Panc1 (cell line): ENCODE data around the gene GEN1. TPM values are rescaled to one million over a fixed set of nuclear protein-coding genes. Genes with fewer than 3 reads are reported as not detected.

Source experiments
- ATAC-seq: fragments of 200-7000 bp; cut with Tn5 transposase; 2 replicates; pipeline ENCODE4 v1.9.1; 2020; ENCODE audit warnings: mild to moderate bottlenecking, moderate library complexity
- BruUV-seq: library from RNA; stranded (reverse); fragments of 400-500 nt; replicated peaks from 2 replicates; lab custom pipeline; 2021; lab: Mats Ljungman, UMichigan
- CTCF ChIA-PET: fragments of 300-600 bp; sonication (Branson Sonifier 250); formaldehyde crosslinking; loops from one replicate; lab custom pipeline; 2022; ENCODE audit warnings: antibody characterized with exemption; lab: Charles Lee
- POLR2A ChIA-PET: fragments of 300-600 bp; sonication (Branson Sonifier 250); formaldehyde crosslinking; loops from one replicate; lab custom pipeline; 2022; ENCODE audit warnings: antibody characterized with exemption; lab: Charles Lee
- DNase-seq: peaks from one replicate; pipeline ENCODE4 v3.0.0-alpha.2; 2010; ENCODE audit warnings: low read depth, low spot score
- H3K27ac ChIP-seq: 2 replicates; pipeline ENCODE4 v1.5.1; 2011; ENCODE audit warnings: mild to moderate bottlenecking, low read length, inconsistent platforms
- H3K27me3 ChIP-seq: fragments of 200-500 bp; sonication (Bioruptor generic); 2 replicates; pipeline ENCODE4 v1.6.0; 2014; ENCODE audit warnings: low read length, inconsistent platforms; ENCODE audit not compliant: control insufficient read depth, insufficient read depth
- H3K36me3 ChIP-seq: fragments of 200-500 bp; sonication (Bioruptor generic); 2 replicates; pipeline ENCODE4 v1.5.1; 2014; ENCODE audit warnings: inconsistent platforms, mild to moderate bottlenecking, low read length, moderate library complexity; ENCODE audit not compliant: control insufficient read depth, insufficient read depth
- H3K4me1 ChIP-seq: 2 replicates; pipeline ENCODE4 v1.5.1; 2011; ENCODE audit warnings: inconsistent platforms, mild to moderate bottlenecking, low read length, moderate library complexity; ENCODE audit not compliant: control insufficient read depth, insufficient read depth
- H3K4me3 ChIP-seq, 2 experiments: 2 replicates each; pipeline ENCODE4 v1.5.1; 2011 to 2012; ENCODE audit warnings: low read depth in 2 of 2, low read length in 2 of 2, mild to moderate bottlenecking in 2 of 2, inconsistent platforms in 1 of 2, moderate library complexity in 1 of 2
- H3K9me3 ChIP-seq: fragments of 200-500 bp; sonication (Bioruptor generic); 2 replicates; pipeline ENCODE4 v1.5.1; 2014; ENCODE audit warnings: low read depth, mild to moderate bottlenecking, inconsistent platforms, low read length, moderate library complexity; ENCODE audit not compliant: control insufficient read depth, insufficient read depth
- CTCF ChIP-seq: fragments of 450-650 bp; IDR thresholded peaks from 2 replicates; pipeline ENCODE4 v1.5.1; 2017; ENCODE audit warnings: mild to moderate bottlenecking
- POLR2AphosphoS5 ChIP-seq: IDR thresholded peaks from 2 replicates; pipeline ENCODE4 v1.6.1; 2012; ENCODE audit warnings: mild to moderate bottlenecking, low read depth, low read length, moderate library complexity
- REST ChIP-seq, 2 experiments: IDR thresholded peaks; 2 replicates each; pipeline ENCODE4 v1.6.1; 2011 to 2012; ENCODE audit warnings: low read depth in 2 of 2, control low read depth in 1 of 2, low read length in 1 of 2, mild to moderate bottlenecking in 1 of 2, moderate library complexity in 1 of 2; ENCODE audit not compliant: insufficient read depth in 1 of 2
- SIN3A ChIP-seq: IDR thresholded peaks from 2 replicates; pipeline ENCODE4 v1.6.1; 2012; ENCODE audit warnings: low read depth, mild to moderate bottlenecking, low read length, moderate library complexity, borderline replicate concordance; ENCODE audit not compliant: insufficient read depth
- TCF7L2 ChIP-seq: IDR thresholded peaks from 2 replicates; pipeline ENCODE4 v1.6.1; 2011; ENCODE audit warnings: mild to moderate bottlenecking, low read depth, low read length, inconsistent platforms
- in situ Hi-C: cut with HindIII; loops from 2 replicates; pipeline ENCODE4 v1.10.0; 2016; ENCODE audit warnings: low sequenced_read_pairs, low pct_unique_long_range_greater_than_20kb
- intact Hi-C: fragments of 100-400 bp; cut with micrococcal nuclease; formaldehyde crosslinking; loops from one replicate; pipeline ENCODE4 v1.10.0; 2022; ENCODE audit not compliant: unreplicated experiment
- total RNA-seq: library from RNA; stranded (reverse); gene quantifications from one replicate; pipeline ENCODE4 v1.2.1, GENCODE V29; 2021; ENCODE audit not compliant: unreplicated experiment

Gene GEN1
- total RNA-seq, 1 experiment from 2014 or later: 24.0 TPM

- Histone ChIP-seq H3K27me3 (no peaks in the 10 kb centered on the region), H3K27ac (no peak overlapping the region), H3K4me3 (no peak overlapping the region), H3K4me1 (no peaks in the 10 kb centered on the region), H3K9me3 (no peaks in the 10 kb centered on the region), H3K36me3 (peaks cover 21% of the 10 kb centered on the region)
- CTCF ChIA-PET: no interaction called here
- in situ Hi-C loops: no loop called here
- TF ChIP-seq POLR2AphosphoS5: no peak
- TF ChIP-seq CTCF: no peak
- no peak for TF ChIP-seq TCF7L2
- no peak for TF ChIP-seq SIN3A
- TF ChIP-seq REST (IDR thresholded peaks at IDR 0.05; ENCODE audit: insufficient read depth in 1 of 2, low read depth in 2 of 2, low read length in 1 of 2): no peak
- BruUV-seq: no TSS peak
- POLR2A ChIA-PET: no interaction called here
- no peak for DNase-seq
- intact Hi-C loops: no loop called here
- ATAC-seq: no peak
Observed at GRCh38 chr2:17740203-17740602, 13.7 kb upstream of the GEN1 start.

GRCh38 chr2:17747684-17748452 lies 6.1 kb upstream of the GEN1 start:
- DNase-seq (no peak), ATAC-seq (0 out of 2 replicates have a peak, but pooled peaks have one; percentile 48)
- no TSS peak for BruUV-seq
- no peaks in the 10 kb centered on the region for H3K9me3 ChIP-seq
- intact Hi-C loops (no loop called here), in situ Hi-C loops (no loop called here)
- ChIA-PET CTCF (no interaction called here), POLR2A (no interaction called here)
- H3K27ac ChIP-seq: no peak overlapping the region
- H3K4me1 ChIP-seq: peaks cover 19% of the 10 kb centered on the region
- no peak overlapping the region for H3K4me3 ChIP-seq
- H3K36me3 ChIP-seq: peaks cover 11% of the 10 kb centered on the region
- no peaks in the 10 kb centered on the region for H3K27me3 ChIP-seq
- TF ChIP-seq CTCF (no peak), TCF7L2 (no peak), POLR2AphosphoS5 (no peak), REST (IDR thresholded peaks at IDR 0.05; ENCODE audit: insufficient read depth in 1 of 2, low read depth in 2 of 2, low read length in 1 of 2) (no peak), SIN3A (no peak)
